ENCODE results near the gene THRAP3.
A peak's percentile ranks its signal among the peaks of the same experiment; 100 is the strongest.

THRAP3 gene

GRCh38 chr1:36303650-36304360, 79.6 kb downstream of the THRAP3 start:
- DNase-seq = no peak

GRCh38 chr1:36304521-36304920, 80.3 kb downstream of the THRAP3 start:
- no peak for DNase-seq

GRCh38 chr1:36304970-36305914, 81.0 kb downstream of the THRAP3 start:
- no peak for DNase-seq

GRCh38 chr1:36305915-36306209, 81.6 kb downstream of the THRAP3 start:
- no peak for DNase-seq

GRCh38 chr1:36306210-36306901, 82.1 kb downstream of the THRAP3 start, which contains the start of gene SH3D21:
TSS of gene SH3D21 (plus strand) at chr1:36306368. CDS start at chr1:36306421, 53 bp downstream.
- DNase-seq = no peak

- DNase-seq = peak; percentile 87
Observed at GRCh38 chr1:36306902-36307456, 82.7 kb downstream of the THRAP3 start.

GRCh38 chr1:36307601-36308330, 83.5 kb downstream of the THRAP3 start:
- no peak for DNase-seq

- DNase-seq = no peak
Observed at GRCh38 chr1:36309397-36309796, 85.2 kb downstream of the THRAP3 start.

- no peak for DNase-seq
Observed at GRCh38 chr1:36320291-36320761, 96.1 kb downstream of the THRAP3 start.

- DNase-seq = no peak
Observed at GRCh38 chr1:36320767-36321118, 96.5 kb downstream of the THRAP3 start.

- no peak for DNase-seq
Observed at GRCh38 chr1:36321119-36321951, 97.1 kb downstream of the THRAP3 start.

- no peak for DNase-seq
Observed at GRCh38 chr1:36322041-36322785, 98.0 kb downstream of the THRAP3 start.

GRCh38 chr1:36322786-36323635, 98.8 kb downstream of the THRAP3 start:
- DNase-seq = peak; percentile 41

- peak; percentile 68 for DNase-seq
Observed at GRCh38 chr1:36323636-36324352, 99.6 kb downstream of the THRAP3 start, which contains the start of gene EVA1B. TSS of gene EVA1B (minus strand) at chr1:36323645. CDS start at chr1:36323037, 608 bp downstream.

GRCh38 chr1:36324353-36324703, 100.1 kb downstream of the THRAP3 start:
- DNase-seq = no peak

GRCh38 chr1:36326499-36326898, 102.3 kb downstream of the THRAP3 start:
- no peak for DNase-seq

GRCh38 chr1:36327421-36328087, 103.3 kb downstream of the THRAP3 start:
- DNase-seq = no peak

- DNase-seq = no peak
Observed at GRCh38 chr1:36328088-36328480, 103.8 kb downstream of the THRAP3 start.
